HG02870 (cell line): ENCODE measurements around the gene FOXB2.
"Not testable (repeated sequence)": the region's sequence is repeated elsewhere in the genome, so short reads cannot be mapped to it uniquely, and the experiment has no call there.

Experiments used
- ATAC-seq: cut with Tn5 transposase; IDR thresholded peaks from one replicate; pipeline ENCODE4 v1.9.1; 2021; ENCODE audit warnings: mild to moderate bottlenecking, moderate library complexity; ENCODE audit not compliant: unreplicated experiment

FOXB2 gene

GRCh38 chr9:77043743-77044142 is 24.3 kb downstream of the FOXB2 start:
- ATAC-seq = not testable (repeated sequence)

DNA sequence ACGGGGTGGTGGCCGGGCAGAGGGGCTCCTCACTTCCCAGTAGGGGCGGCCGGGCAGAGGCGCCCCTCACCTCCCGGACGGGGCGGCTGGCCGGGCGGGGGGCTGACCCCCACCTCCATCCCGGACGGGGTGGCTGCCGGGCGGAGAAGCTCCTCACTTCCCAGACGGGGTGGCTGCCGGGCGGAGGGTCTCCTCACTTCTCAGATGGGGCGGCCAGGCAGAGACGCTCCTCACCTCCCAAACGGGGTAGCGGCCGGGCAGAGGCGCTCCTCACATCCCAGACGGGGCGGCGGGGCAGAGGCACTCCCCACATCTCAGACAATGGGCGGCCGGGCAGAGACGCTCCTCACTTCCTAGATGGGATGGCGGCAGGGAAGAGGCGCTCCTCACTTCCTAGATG is 41.2 kb downstream of the FOXB2 start:
- not testable (repeated sequence) for ATAC-seq

DNA sequence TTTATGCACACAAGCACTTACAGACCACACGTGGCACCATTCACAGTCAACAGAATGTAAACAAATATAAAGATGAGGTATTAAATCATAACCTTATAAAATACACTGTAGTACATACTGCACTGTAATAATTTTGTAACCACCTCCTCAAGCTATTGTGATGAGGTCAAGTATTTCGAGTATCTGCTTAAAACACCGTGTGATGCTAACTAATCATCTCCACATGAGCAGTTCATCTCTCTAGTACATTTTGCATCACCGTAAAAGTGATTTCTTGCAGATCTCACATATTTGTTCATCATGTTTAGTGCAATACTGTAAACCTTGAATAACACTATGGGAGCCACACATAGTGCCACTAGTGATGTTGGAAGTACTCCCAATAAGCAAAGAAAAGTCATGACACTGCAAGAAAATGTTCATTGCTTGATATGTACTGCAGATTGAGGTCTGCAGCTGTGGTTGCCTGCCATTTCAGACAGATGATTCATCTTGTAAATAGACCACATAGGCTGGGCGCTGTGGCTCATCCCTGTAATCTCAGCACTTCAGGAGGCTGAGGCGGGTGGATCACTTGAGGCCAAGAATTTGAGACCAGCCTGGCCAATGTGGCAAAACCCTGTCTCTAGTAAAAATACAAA is 44.3 kb downstream of the FOXB2 start:
- no peak for ATAC-seq

DNA sequence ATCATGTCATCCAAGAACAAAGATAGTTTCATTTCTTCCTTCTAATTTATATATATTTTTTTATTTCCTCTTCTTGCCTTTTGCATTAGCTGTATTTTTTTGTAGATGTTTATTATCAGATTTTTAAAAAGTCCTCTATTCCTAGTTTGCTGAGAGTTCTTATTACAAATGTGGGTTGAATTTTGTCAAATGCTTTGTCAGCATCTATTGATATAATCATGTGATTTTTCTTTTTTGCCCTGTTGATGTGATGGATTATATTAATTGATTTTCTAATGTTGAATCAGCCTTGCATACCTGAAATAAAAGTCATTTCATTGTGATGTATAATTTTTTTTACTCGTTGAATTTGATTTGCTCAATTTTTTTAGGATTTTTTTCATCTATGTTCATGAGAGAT is 46.9 kb downstream of the FOXB2 start:
- no peak for ATAC-seq
